AG08396 (cell line): ENCODE measurements around the gene CDH13.
A peak's percentile ranks its signal among the peaks of the same experiment; 100 is the strongest.

ENCODE experiments used
- DNase-seq: peaks from one replicate; pipeline ENCODE4 v3.0.0; 2012; ENCODE audit warnings: low spot score, mixed read lengths

Gene CDH13

GRCh38 chr16:82653550-82654511, 27.1 kb downstream of the CDH13 start:
- DNase-seq = peak; percentile 78

GRCh38 chr16:82655072-82655714, 28.4 kb downstream of the CDH13 start:
- DNase-seq = peak; percentile 68

- DNase-seq = no peak
Measured at GRCh38 chr16:82655720-82656490, 29.1 kb downstream of the CDH13 start.

GRCh38 chr16:82657239-82657638, 30.5 kb downstream of the CDH13 start:
- no peak for DNase-seq

GRCh38 chr16:82657786-82658185, 31.0 kb downstream of the CDH13 start:
- DNase-seq = no peak

GRCh38 chr16:82658796-82659195, 32.0 kb downstream of the CDH13 start:
- DNase-seq = no peak

GRCh38 chr16:82660075-82660645, 33.4 kb downstream of the CDH13 start:
- peak; percentile 32 for DNase-seq

- no peak for DNase-seq
Measured at GRCh38 chr16:82660966-82661365, 34.2 kb downstream of the CDH13 start.

- no peak for DNase-seq
Measured at GRCh38 chr16:82664181-82664580, 37.4 kb downstream of the CDH13 start.

- DNase-seq = no peak
Measured at GRCh38 chr16:82665025-82665424, 38.3 kb downstream of the CDH13 start.

- no peak for DNase-seq
Measured at GRCh38 chr16:82667437-82667836, 40.7 kb downstream of the CDH13 start.

GRCh38 chr16:82668094-82668493, 41.3 kb downstream of the CDH13 start:
- DNase-seq = no peak

- DNase-seq = no peak
Measured at GRCh38 chr16:82671741-82672140, 45.0 kb downstream of the CDH13 start.

GRCh38 chr16:82672676-82673075, 45.9 kb downstream of the CDH13 start:
- no peak for DNase-seq

- no peak for DNase-seq
Measured at GRCh38 chr16:82675300-82675699, 48.5 kb downstream of the CDH13 start.

- DNase-seq = no peak
Measured at GRCh38 chr16:82681592-82681991, 54.8 kb downstream of the CDH13 start.

- no peak for DNase-seq
Measured at GRCh38 chr16:82682767-82683166, 56.0 kb downstream of the CDH13 start.

GRCh38 chr16:82684256-82684655, 57.5 kb downstream of the CDH13 start:
- no peak for DNase-seq

- no peak for DNase-seq
Measured at GRCh38 chr16:82685526-82685925, 58.8 kb downstream of the CDH13 start.

- DNase-seq = peak; percentile 18
Measured at GRCh38 chr16:82694239-82694874, 67.6 kb downstream of the CDH13 start.

GRCh38 chr16:82695806-82696205, 69.0 kb downstream of the CDH13 start:
- DNase-seq = no peak

GRCh38 chr16:82699260-82699659, 72.5 kb downstream of the CDH13 start:
- no peak for DNase-seq
